Smooth muscle cell (in vitro differentiated cells): ENCODE measurements around the gene CCM2. TPM values are rescaled to one million over a fixed set of nuclear protein-coding genes. Genes with fewer than 3 reads are reported as not detected.

ENCODE experiments used
- DNase-seq: peaks from one replicate; lab custom pipeline; 2025; ENCODE audit not compliant: unreplicated experiment; lab: John Stamatoyannopoulos, UW
- H2AFZ ChIP-seq: fragments of 200-600 bp; sonication (generic); 2 replicates; pipeline ENCODE4 v1.6.0; 2016; ENCODE audit warnings: antibody characterized with exemption, low read depth, mild to moderate bottlenecking
- H3F3A ChIP-seq: fragments of 200-600 bp; sonication (generic); 2 replicates; pipeline ENCODE4 v1.6.0; 2017; ENCODE audit warnings: antibody characterized with exemption, low read depth
- H3K27ac ChIP-seq: fragments of 200-600 bp; sonication (generic); 2 replicates; pipeline ENCODE4 v1.5.1; 2016; ENCODE audit warnings: low read depth, mild to moderate bottlenecking
- H3K27me3 ChIP-seq: fragments of 200-600 bp; sonication (generic); 2 replicates; pipeline ENCODE4 v1.6.1; 2016; ENCODE audit warnings: low read depth, mild to moderate bottlenecking
- H3K36me3 ChIP-seq: fragments of 200-600 bp; sonication (generic); 2 replicates; pipeline ENCODE4 v1.5.1; 2016; ENCODE audit warnings: low read depth
- H3K4me1 ChIP-seq: fragments of 200-600 bp; sonication (generic); 2 replicates; pipeline ENCODE4 v1.5.1; 2016; ENCODE audit warnings: low read depth
- H3K4me2 ChIP-seq: fragments of 200-600 bp; sonication (generic); 2 replicates; pipeline ENCODE4 v1.6.0; 2016; ENCODE audit warnings: mild to moderate bottlenecking
- H3K4me3 ChIP-seq: fragments of 200-600 bp; sonication (generic); 2 replicates; pipeline ENCODE4 v1.5.1; 2016; ENCODE audit warnings: mild to moderate bottlenecking
- H3K79me2 ChIP-seq: fragments of 200-600 bp; sonication (generic); 2 replicates; pipeline ENCODE4 v1.6.0; 2016; ENCODE audit warnings: low read depth, mild to moderate bottlenecking
- H3K9ac ChIP-seq: fragments of 200-600 bp; sonication (generic); 2 replicates; pipeline ENCODE4 v1.6.0; 2016; ENCODE audit warnings: low read depth
- H3K9me3 ChIP-seq: fragments of 200-600 bp; sonication (generic); replicated peaks from 2 replicates; pipeline ENCODE4 v1.5.1; 2016; ENCODE audit warnings: low read depth
- H4K20me1 ChIP-seq: fragments of 200-600 bp; sonication (generic); 2 replicates; pipeline ENCODE4 v1.6.0; 2016; ENCODE audit warnings: low read depth
- WGBS: methylation state at CpG from one replicate; pipeline ENCODE4 v1.1.7; 2016; ENCODE audit warnings: low lambda C conversion rate; 5-methylcytosine and 5-hydroxymethylcytosine counted together
- polyA plus RNA-seq: library from polyadenylated mRNA; unstranded; fragments of >200 nt; fragmentation: Nextera tagmentation; extraction: Ambion mirVana; gene quantifications from 2 replicates; pipeline ENCODE4 v1.2.1, GENCODE V29; 2016
- total RNA-seq: library from RNA; depleted of rRNA; stranded (reverse); fragments of >200 nt; gene quantifications from 2 replicates; pipeline ENCODE4 v1.2.3, GENCODE V29; 2014
- TF ChIP-seq, protein P1 (sequence below): fragments of 200-600 bp; sonication (generic); IDR thresholded peaks from 2 replicates; pipeline ENCODE4 v1.5.1; 2017; ENCODE audit warnings: borderline replicate concordance, mild to moderate bottlenecking, antibody characterized with exemption; ENCODE audit not compliant: insufficient read depth, poor library complexity, severe bottlenecking

Gene CCM2
- total and polyA plus RNA-seq, 2 experiments from 2014 or later = 32.6 to 85.5 TPM

GRCh38 chr7:45082031-45082830 lies 82.2 kb downstream of the CCM2 start:
- no peaks in the 10 kb centered on the region for H3K4me1 ChIP-seq
- H3K9ac ChIP-seq = no peak overlapping the region
- 96% methylated on average over 16 of the region's 18 CpGs for WGBS
- no peaks in the 10 kb centered on the region for H3K79me2 ChIP-seq
- no peak overlapping the region for H3K27ac ChIP-seq
- H3F3A ChIP-seq = no peaks in the 10 kb centered on the region
- H3K36me3 ChIP-seq = no peaks in the 10 kb centered on the region
- TF ChIP-seq, protein P1, sequence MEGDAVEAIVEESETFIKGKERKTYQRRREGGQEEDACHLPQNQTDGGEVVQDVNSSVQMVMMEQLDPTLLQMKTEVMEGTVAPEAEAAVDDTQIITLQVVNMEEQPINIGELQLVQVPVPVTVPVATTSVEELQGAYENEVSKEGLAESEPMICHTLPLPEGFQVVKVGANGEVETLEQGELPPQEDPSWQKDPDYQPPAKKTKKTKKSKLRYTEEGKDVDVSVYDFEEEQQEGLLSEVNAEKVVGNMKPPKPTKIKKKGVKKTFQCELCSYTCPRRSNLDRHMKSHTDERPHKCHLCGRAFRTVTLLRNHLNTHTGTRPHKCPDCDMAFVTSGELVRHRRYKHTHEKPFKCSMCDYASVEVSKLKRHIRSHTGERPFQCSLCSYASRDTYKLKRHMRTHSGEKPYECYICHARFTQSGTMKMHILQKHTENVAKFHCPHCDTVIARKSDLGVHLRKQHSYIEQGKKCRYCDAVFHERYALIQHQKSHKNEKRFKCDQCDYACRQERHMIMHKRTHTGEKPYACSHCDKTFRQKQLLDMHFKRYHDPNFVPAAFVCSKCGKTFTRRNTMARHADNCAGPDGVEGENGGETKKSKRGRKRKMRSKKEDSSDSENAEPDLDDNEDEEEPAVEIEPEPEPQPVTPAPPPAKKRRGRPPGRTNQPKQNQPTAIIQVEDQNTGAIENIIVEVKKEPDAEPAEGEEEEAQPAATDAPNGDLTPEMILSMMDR = no peak
- no peak for DNase-seq
- no peaks in the 10 kb centered on the region for H3K27me3 ChIP-seq
- H2AFZ ChIP-seq = no peak overlapping the region
- no peaks in the 10 kb centered on the region for H3K9me3 ChIP-seq
- H4K20me1 ChIP-seq = no peaks in the 10 kb centered on the region
- no peak overlapping the region for H3K4me3 ChIP-seq
- no peak overlapping the region for H3K4me2 ChIP-seq

GRCh38 chr7:45082831-45083331 lies 82.9 kb downstream of the CCM2 start:
- no peak overlapping the region for H3K9ac ChIP-seq
- no peak overlapping the region for H3K4me2 ChIP-seq
- H3K4me3 ChIP-seq = no peak overlapping the region
- no peaks in the 10 kb centered on the region for H3F3A ChIP-seq
- no peaks in the 10 kb centered on the region for H3K36me3 ChIP-seq
- DNase-seq = no peak
- H3K9me3 ChIP-seq = no peaks in the 10 kb centered on the region
- H3K27ac ChIP-seq = no peak overlapping the region
- TF ChIP-seq, protein P1 = no peak
- no peaks in the 10 kb centered on the region for H3K27me3 ChIP-seq
- H3K4me1 ChIP-seq = no peaks in the 10 kb centered on the region
- H3K79me2 ChIP-seq = no peaks in the 10 kb centered on the region
- WGBS = 92% methylated on average over 10 of the region's 10 CpGs
- H2AFZ ChIP-seq = no peak overlapping the region
- no peaks in the 10 kb centered on the region for H4K20me1 ChIP-seq

- TF ChIP-seq, protein P1 = no peak
- Histone ChIP-seq H3K27me3 (no peaks in the 10 kb centered on the region), H3K4me2 (no peak overlapping the region), H3F3A (no peaks in the 10 kb centered on the region), H3K4me1 (no peaks in the 10 kb centered on the region), H3K79me2 (no peaks in the 10 kb centered on the region), H3K27ac (no peak overlapping the region), H3K36me3 (no peaks in the 10 kb centered on the region), H3K9me3 (no peaks in the 10 kb centered on the region), H2AFZ (no peak overlapping the region), H4K20me1 (no peaks in the 10 kb centered on the region), H3K9ac (no peak overlapping the region), H3K4me3 (no peak overlapping the region)
- no peak for DNase-seq
- WGBS = 96% methylated on average over 5 of the region's 5 CpGs
Observed at GRCh38 chr7:45084336-45084735, 84.3 kb downstream of the CCM2 start.
